Measurements from ENCODE around the gene ANKRD35. TPM values are rescaled to one million over a fixed set of nuclear protein-coding genes. Genes with fewer than 3 reads are reported as not detected.
"Not testable (repeated sequence)": the region's sequence is repeated elsewhere in the genome, so short reads cannot be mapped to it uniquely, and the experiment has no call there.

Gene ANKRD35
- total RNA-seq, 1 donor from 2014 or later: 0.77 TPM

- peak within 1 kb of the TSS; percentile 80 for H3K4me3 ChIP-seq
Observed at GRCh38 chr1:145823565-145824498, 61.8 kb downstream of the ANKRD35 start, which contains the start of the genes POLR3C and RNF115. POLR3C (plus strand) TSS chr1:145824200; CDS start chr1:145825777, 1,577 bp downstream. RNF115 (minus strand) TSS chr1:145824095; CDS start chr1:145823873, 222 bp downstream.

DNA sequence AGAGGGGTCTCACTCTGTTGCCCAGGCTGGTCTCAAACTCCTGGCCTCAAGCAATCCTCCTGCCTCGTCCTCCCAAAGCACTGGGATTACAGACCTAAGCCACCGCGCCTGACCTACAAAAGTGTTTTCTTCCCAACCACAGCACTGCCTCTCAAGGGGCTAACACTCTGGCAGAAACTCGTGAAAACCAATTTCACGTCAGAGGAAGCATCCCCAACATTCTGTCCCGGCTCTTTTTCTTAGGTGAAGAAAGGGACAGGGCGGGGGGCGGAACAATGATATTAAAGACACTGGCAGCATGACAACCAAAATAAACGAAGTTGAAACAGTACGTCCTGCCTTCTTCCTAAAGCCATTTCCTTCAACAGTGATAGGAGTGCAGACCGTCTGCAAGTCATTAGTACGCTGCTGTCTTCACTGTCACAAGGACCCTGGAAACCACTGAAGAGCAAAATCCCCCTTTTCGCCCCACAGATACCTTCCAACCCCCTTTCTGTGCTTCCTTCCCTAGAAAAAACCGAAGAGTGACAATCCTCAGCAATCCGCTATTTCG, 62.8 kb downstream of the ANKRD35 start:
- Histone ChIP-seq H3K36me3 (peaks cover 21% of the 10 kb centered on the region), H3K4me1 (peaks cover 28% of the 10 kb centered on the region)
- H3K27me3 ChIP-seq (ENCODE audit: low read depth); DNase-seq; H3K4me3 ChIP-seq; H3K27ac ChIP-seq (replicated peaks); intact Hi-C loops (cut with micrococcal nuclease); H3K9me3 ChIP-seq (replicated peaks): not testable (repeated sequence)

More at GRCh38 chr1:145823565-145824498, 61.8 kb downstream of the ANKRD35 start, which contains the start of the genes POLR3C and RNF115:
- no peaks in the 10 kb centered on the region for H3K9me3 ChIP-seq (replicated peaks)
- H3K27ac ChIP-seq (replicated peaks): peak within 1 kb of the TSS; percentile 97
- intact Hi-C loops (cut with micrococcal nuclease): no loop called here
- H3K4me1 ChIP-seq: peaks cover 28% of the 10 kb centered on the region
- TF ChIP-seq CTCF (IDR thresholded peaks at IDR 0.05; ENCODE audit: borderline replicate concordance): no peak
- H3K36me3 ChIP-seq: peaks cover 31% of the 10 kb centered on the region
- DNase-seq: peak; percentile 93
- H3K27me3 ChIP-seq (ENCODE audit: low read depth): no peaks in the 10 kb centered on the region

DNA sequence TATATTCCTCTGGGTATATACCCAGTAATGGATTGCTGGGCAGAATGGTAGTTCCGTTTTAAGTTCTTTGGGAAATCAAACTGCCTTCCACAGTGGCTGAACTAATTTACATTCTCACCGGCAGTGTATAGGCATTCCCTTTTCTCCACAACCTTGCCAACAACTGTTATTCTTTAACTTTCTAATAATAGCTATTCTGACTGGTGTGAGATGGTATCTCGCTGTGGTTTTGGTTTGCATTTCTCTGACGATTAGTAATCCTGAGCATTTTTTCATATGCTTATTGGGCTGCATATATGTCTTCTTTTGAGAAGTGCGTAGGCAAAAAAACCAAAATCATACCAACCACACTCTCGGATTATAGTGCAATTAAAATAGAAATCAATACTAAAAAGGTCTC, 67.6 kb downstream of the ANKRD35 start:
- H3K4me1 ChIP-seq; intact Hi-C loops (cut with micrococcal nuclease); H3K27ac ChIP-seq (replicated peaks); H3K9me3 ChIP-seq (replicated peaks); H3K36me3 ChIP-seq; H3K4me3 ChIP-seq; DNase-seq; H3K27me3 ChIP-seq (ENCODE audit: low read depth): not testable (repeated sequence)

Small RNA genes lying within 50 kb of the gene (microRNA-seq; reads per million reads assigned to microRNA genes)
- gene MIR6736: not detected

Other genes starting within 250 kb of the ANKRD35 start
- gene PDZK1, start 178.5 kb downstream of the ANKRD35 start, total RNA-seq: 0.16 TPM
- gene CD160, start 166.4 kb downstream of the ANKRD35 start, total RNA-seq: not detected
- 51.1 TPM for gene RNF115, start 61.8 kb downstream of the ANKRD35 start, total RNA-seq
- 13.4 TPM for gene POLR3C, start 61.7 kb downstream of the ANKRD35 start, total RNA-seq
- gene NUDT17, start 40.2 kb downstream of the ANKRD35 start, total RNA-seq: 2.2 TPM
- 14.6 TPM for gene PIAS3, start 26.8 kb downstream of the ANKRD35 start, total RNA-seq
- 3.7 TPM for gene ITGA10, start 24.2 kb upstream of the ANKRD35 start, total RNA-seq
- 24.4 TPM for gene PEX11B, start 32.9 kb upstream of the ANKRD35 start, total RNA-seq
- 64.4 TPM for gene RBM8A, start 41.6 kb upstream of the ANKRD35 start, total RNA-seq
- 23.0 TPM for gene LIX1L, start 72.2 kb upstream of the ANKRD35 start, total RNA-seq
- gene ANKRD34A, start 78.7 kb upstream of the ANKRD35 start, total RNA-seq: 0.66 TPM
- gene POLR3GL, start 78.8 kb upstream of the ANKRD35 start, total RNA-seq: 45.6 TPM
- gene TXNIP, start 110.7 kb upstream of the ANKRD35 start, total RNA-seq: 753 TPM
- 90.3 TPM for gene HJV, start 135.9 kb upstream of the ANKRD35 start, total RNA-seq